Measurements from ENCODE around the gene ATXN1.

DNA sequence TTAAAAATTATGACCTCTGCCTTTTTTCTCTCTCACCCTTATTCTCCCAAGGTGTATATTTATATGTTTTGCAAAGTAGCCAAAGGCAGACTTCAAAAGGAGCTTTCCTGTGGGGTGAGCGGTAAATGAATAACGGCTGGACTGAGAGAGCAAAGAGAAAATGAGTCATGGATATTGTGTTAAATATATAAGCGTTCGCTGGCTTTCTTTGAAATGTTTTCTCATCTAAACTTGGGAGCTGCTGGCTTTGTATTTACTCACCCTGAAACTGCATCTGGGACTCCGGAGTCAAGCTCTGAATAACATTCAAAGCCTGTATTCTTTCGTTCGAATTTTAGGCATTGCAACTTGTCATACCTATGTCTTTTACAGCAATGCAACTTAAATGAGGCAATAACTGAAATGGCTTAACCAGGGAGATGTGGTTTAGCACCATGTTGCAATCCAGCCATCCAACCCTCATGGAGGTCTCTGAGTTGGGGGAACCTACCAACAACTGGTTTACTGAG is 32.0 kb downstream of the ATXN1 start:
- TF ChIP-seq CTCF (IDR thresholded peaks at IDR 0.05) = no peak
- TF ChIP-seq POLR2A (IDR thresholded peaks at IDR 0.05) = no peak
- no peak for TF ChIP-seq EP300 (IDR thresholded peaks at IDR 0.05)
